Muscle layer of colon (tissue), 2 donors: ENCODE results near the gene ADGRD1.

Experiments used
- H3K27ac ChIP-seq: one replicate; pipeline ENCODE4 v1.7.0; 2013; ENCODE audit warnings: low read depth, mild to moderate bottlenecking, low read length, moderate library complexity
- H3K27me3 ChIP-seq, 2 donors: one replicate each; pipeline ENCODE4 v1.7.0; 2013; ENCODE audit warnings: low read length in 2 of 2, mild to moderate bottlenecking in 2 of 2; ENCODE audit not compliant: insufficient read depth in 2 of 2, control insufficient read depth in 1 of 2
- H3K36me3 ChIP-seq: one replicate; pipeline ENCODE4 v1.7.0; 2013; ENCODE audit warnings: mild to moderate bottlenecking, low read length; ENCODE audit not compliant: insufficient read depth
- H3K4me1 ChIP-seq: one replicate; pipeline ENCODE4 v1.7.0; 2013; ENCODE audit warnings: mild to moderate bottlenecking, low read length; ENCODE audit not compliant: insufficient read depth
- H3K4me3 ChIP-seq, 2 donors: one replicate each; pipeline ENCODE4 v1.7.0; 2013; ENCODE audit warnings: low read length in 2 of 2, low read depth in 1 of 2, mild to moderate bottlenecking in 1 of 2, moderate library complexity in 1 of 2
- H3K9ac ChIP-seq: one replicate; pipeline ENCODE4 v1.7.0; 2013; ENCODE audit warnings: low read length
- H3K9me3 ChIP-seq: one replicate; pipeline ENCODE4 v1.7.0; 2013; ENCODE audit warnings: mild to moderate bottlenecking, low read length
- donor health status: abdominal sarcoma.
- donor health status: Adenocarcinoma of cecum.

The ADGRD1 gene

GRCh38 chr12:131133994-131134393, 180.3 kb downstream of the ADGRD1 start:
- Histone ChIP-seq H3K4me1 (peaks cover 27% of the 10 kb centered on the region), H3K4me3 (no peak overlapping the region), H3K9me3 (no peaks in the 10 kb centered on the region), H3K9ac (no peak overlapping the region), H3K27ac (no peak overlapping the region), H3K36me3 (no peaks in the 10 kb centered on the region), H3K27me3 (no peaks in the 10 kb centered on the region)

DNA sequence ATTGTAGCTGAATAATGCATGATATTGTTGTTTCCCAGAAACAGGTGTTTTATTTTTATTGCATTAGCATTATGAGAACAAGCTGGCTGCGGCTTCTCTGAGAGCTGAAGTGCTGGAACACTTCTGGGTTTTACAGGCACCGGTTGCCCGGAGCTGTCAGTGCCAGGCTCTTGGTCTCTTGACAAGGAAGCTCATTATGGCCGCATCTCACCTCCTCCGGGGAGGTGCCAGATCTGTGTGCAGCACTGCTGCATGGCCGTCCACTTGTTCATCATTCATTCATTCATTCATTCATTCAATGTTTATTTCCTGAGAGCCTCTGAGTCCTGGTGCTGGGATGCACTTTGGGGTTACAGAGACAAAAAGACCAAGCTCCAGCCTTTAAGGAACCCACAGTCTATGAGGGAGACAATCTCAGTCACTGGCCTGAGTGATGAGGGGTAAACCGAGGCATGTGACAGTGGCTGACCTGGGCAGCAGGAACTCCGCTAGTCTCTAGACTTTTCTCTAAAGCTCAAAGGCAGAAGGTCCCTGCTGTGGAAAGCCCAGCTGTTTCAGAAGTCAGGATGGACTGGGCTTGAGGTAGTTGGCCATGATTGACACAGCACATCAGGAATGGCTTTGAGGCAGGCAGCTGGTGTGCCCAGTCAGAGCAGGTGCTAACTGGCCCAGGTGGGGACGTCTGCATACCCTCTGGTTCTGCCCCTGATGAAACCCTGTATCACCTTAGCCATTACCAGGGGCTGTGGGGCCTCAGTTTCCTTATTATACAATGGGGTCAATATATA, 181.0 kb downstream of the ADGRD1 start:
- Histone ChIP-seq H3K4me1 (peaks cover 27% of the 10 kb centered on the region), H3K27ac (no peak overlapping the region), H3K36me3 (no peaks in the 10 kb centered on the region), H3K27me3 (no peaks in the 10 kb centered on the region), H3K9ac (no peak overlapping the region), H3K9me3 (no peaks in the 10 kb centered on the region), H3K4me3 (no peak overlapping the region)

DNA sequence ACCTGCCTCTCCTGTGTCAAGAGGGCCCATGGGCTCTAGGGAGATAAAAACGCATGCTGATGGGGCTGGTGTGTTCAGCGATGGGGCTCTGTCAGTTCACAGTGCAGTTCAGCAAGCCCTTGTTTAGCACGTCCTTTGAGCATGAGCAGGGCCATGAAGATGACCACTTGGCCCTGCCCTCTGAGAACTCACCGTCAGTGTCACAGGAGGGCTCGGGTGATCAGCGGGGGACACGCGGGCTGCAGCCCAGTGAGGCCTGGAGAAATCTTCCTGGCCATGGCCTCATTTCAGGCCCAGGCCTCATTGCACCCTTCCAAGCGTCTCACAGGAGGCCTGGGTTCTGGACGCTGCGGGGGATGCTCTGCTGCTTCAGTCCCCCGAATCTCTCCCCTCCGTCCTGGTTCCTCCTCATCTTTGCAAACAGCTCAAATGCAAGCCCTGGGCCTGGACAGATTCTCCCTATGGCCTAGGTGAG, 181.6 kb downstream of the ADGRD1 start:
- no peak overlapping the region for H3K9ac ChIP-seq
- peaks cover 27% of the 10 kb centered on the region for H3K4me1 ChIP-seq
- H3K9me3 ChIP-seq, result no peaks in the 10 kb centered on the region
- no peaks in the 10 kb centered on the region for H3K27me3 ChIP-seq
- H3K27ac ChIP-seq, result no peak overlapping the region
- no peak overlapping the region for H3K4me3 ChIP-seq
- no peaks in the 10 kb centered on the region for H3K36me3 ChIP-seq

GRCh38 chr12:131135786-131136538, 182.3 kb downstream of the ADGRD1 start:
- H3K36me3 ChIP-seq, result no peaks in the 10 kb centered on the region
- H3K4me1 ChIP-seq, result peaks cover 27% of the 10 kb centered on the region
- H3K4me3 ChIP-seq, result no peak overlapping the region
- no peaks in the 10 kb centered on the region for H3K9me3 ChIP-seq
- H3K9ac ChIP-seq, result no peak overlapping the region
- no peak overlapping the region for H3K27ac ChIP-seq
- no peaks in the 10 kb centered on the region for H3K27me3 ChIP-seq

DNA sequence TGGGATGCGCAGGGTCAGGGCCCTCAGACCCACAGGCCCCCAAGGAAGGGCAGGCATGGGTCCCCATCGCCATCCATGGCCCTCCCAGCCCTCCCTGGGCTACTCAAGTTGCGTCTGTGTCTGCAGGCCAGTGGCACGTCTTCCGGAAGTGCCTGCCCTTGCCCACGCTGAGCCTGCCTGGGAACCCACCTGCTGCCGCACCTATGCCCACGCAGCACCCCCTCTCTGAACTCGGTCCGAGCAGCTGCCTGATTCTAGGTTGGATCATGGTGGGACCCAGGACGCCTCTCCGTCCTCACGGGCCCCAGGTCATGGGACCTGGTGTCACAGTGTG, 182.8 kb downstream of the ADGRD1 start:
- no peaks in the 10 kb centered on the region for H3K9me3 ChIP-seq
- no peak overlapping the region for H3K4me3 ChIP-seq
- H3K27ac ChIP-seq, result no peak overlapping the region
- H3K36me3 ChIP-seq, result no peaks in the 10 kb centered on the region
- peaks cover 25% of the 10 kb centered on the region for H3K4me1 ChIP-seq
- no peak overlapping the region for H3K9ac ChIP-seq
- no peaks in the 10 kb centered on the region for H3K27me3 ChIP-seq

GRCh38 chr12:131137009-131137835, 183.5 kb downstream of the ADGRD1 start:
- Histone ChIP-seq H3K9ac (no peak overlapping the region), H3K9me3 (no peaks in the 10 kb centered on the region), H3K27me3 (no peaks in the 10 kb centered on the region), H3K4me1 (peaks cover 18% of the 10 kb centered on the region), H3K4me3 (no peak overlapping the region), H3K36me3 (no peaks in the 10 kb centered on the region), H3K27ac (no peak overlapping the region)

DNA sequence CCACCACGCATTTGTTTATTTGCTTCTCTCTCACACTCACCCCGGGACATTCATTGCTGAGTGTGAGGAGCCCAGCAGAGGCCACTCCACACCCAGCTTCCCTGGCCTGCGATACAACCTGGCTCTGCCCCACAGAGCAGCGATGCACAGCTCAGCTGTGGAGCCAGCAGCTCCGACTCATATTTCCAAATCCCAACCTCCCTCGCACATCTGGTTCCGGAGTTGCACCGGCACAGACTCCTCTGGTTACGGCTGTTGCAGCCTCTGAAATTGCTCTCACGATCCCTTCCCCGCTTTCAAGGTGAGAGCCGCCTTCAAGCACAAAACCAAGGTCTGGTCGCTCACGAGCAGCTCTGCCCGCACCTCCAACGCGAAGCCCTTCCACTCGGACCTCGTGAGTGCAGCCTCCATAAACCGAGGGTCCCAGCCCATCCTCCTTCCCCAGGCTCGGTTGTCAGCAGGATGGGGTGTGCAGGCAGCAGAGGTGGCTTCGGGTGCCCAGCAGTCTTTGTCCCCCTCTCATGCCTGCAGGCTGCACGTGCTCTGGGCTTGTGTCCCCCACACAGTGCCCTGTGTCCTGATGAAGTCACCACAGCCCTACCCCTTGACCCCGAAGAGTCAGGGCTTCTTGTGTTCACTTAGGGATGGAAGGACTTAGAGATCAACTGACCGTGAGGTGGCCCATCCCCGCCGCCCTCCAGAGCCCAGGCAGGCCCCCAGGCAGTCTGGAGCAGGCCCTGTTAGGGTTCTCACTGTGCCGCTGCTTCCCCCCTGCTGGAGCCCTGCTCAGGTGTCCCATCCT, 184.3 kb downstream of the ADGRD1 start:
- H3K4me1 ChIP-seq, result peaks cover 15% of the 10 kb centered on the region
- H3K9ac ChIP-seq, result no peak overlapping the region
- H3K9me3 ChIP-seq, result no peaks in the 10 kb centered on the region
- no peak overlapping the region for H3K27ac ChIP-seq
- H3K4me3 ChIP-seq, result no peak overlapping the region
- H3K27me3 ChIP-seq, result no peaks in the 10 kb centered on the region
- H3K36me3 ChIP-seq, result no peaks in the 10 kb centered on the region

DNA sequence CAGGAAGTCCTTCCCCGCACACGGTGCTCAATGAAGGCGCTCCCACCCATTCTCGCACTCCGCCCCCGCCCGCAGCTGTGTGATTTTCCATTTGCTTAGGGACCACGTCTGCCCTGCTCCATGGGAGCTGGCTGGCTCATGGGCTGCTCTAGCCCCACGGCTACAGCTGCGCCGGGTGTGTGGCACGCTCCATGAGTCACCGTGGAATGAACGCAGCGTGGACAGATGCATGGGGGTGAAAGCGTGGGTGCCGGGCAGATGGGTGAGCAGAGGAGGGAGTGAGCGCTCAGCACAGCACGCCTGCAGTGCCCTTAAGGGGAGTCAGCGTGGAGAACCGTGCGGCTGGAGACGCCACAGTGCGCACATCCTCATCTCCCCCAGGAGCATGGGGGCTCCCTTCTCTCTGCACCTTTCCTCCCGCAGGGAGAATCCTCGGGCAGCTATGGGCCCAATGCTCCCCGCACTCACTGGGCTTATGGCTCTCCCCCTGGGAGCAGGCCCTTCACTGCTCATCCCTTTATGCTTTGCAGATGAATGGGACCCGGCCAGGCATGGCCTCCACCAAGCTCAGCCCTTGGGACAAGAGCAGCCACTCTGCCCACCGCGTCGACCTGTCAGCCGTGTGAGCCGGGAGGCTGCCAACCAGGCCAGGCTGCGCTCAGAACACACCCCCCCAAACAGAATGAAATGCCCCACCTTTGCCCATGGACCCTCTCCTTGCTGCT, 185.1 kb downstream of the ADGRD1 start:
- no peak overlapping the region for H3K27ac ChIP-seq
- no peaks in the 10 kb centered on the region for H3K36me3 ChIP-seq
- H3K27me3 ChIP-seq, result no peaks in the 10 kb centered on the region
- no peak overlapping the region for H3K9ac ChIP-seq
- peaks cover 14% of the 10 kb centered on the region for H3K4me1 ChIP-seq
- no peak overlapping the region for H3K4me3 ChIP-seq
- no peaks in the 10 kb centered on the region for H3K9me3 ChIP-seq

GRCh38 chr12:131139363-131140068, 185.8 kb downstream of the ADGRD1 start:
- Histone ChIP-seq H3K36me3 (no peaks in the 10 kb centered on the region), H3K27me3 (no peaks in the 10 kb centered on the region), H3K27ac (no peak overlapping the region), H3K4me1 (peaks cover 10% of the 10 kb centered on the region), H3K9me3 (no peaks in the 10 kb centered on the region), H3K9ac (no peak overlapping the region), H3K4me3 (no peak overlapping the region)

GRCh38 chr12:131140069-131140435, 186.3 kb downstream of the ADGRD1 start:
- H3K9me3 ChIP-seq, result no peaks in the 10 kb centered on the region
- no peaks in the 10 kb centered on the region for H3K27me3 ChIP-seq
- peaks cover 10% of the 10 kb centered on the region for H3K4me1 ChIP-seq
- no peak overlapping the region for H3K9ac ChIP-seq
- H3K36me3 ChIP-seq, result no peaks in the 10 kb centered on the region
- no peak overlapping the region for H3K27ac ChIP-seq
- H3K4me3 ChIP-seq, result no peak overlapping the region
